SU-DHL-6 (cell line): ENCODE measurements around the gene MPC1L.

ENCODE experiments used
- H2AFZ ChIP-seq: fragments of 200-600 bp; sonication (generic); 2 replicates; pipeline ENCODE4 v1.6.1; 2014; ENCODE audit warnings: low read depth, mild to moderate bottlenecking, moderate library complexity, mixed read lengths, antibody characterized with exemption, low read length; ENCODE audit not compliant: severe bottlenecking
- H3F3A ChIP-seq: fragments of 200-600 bp; shearing (Covaris generic); 2 replicates; pipeline ENCODE4 v1.6.0; 2016; ENCODE audit warnings: antibody characterized with exemption, mild to moderate bottlenecking; ENCODE audit not compliant: insufficient read depth
- H3K27ac ChIP-seq: fragments of 200-600 bp; sonication (generic); 2 replicates; pipeline ENCODE4 v1.5.1; 2016; ENCODE audit warnings: low read depth, mild to moderate bottlenecking, low read length, moderate library complexity, mixed read lengths
- H3K27me3 ChIP-seq: fragments of 200-600 bp; sonication (generic), shearing (Covaris generic); 2 replicates; pipeline ENCODE4 v1.6.0; 2014; ENCODE audit warnings: mild to moderate bottlenecking, low read length
- H3K36me3 ChIP-seq: fragments of 200-600 bp; sonication (generic); 2 replicates; pipeline ENCODE4 v1.6.1; 2014; ENCODE audit warnings: mild to moderate bottlenecking, low read length, mixed read lengths
- H3K4me2 ChIP-seq: fragments of 300-600, 200-600 bp; shearing (Covaris generic), sonication (generic); 2 replicates; pipeline ENCODE4 v1.6.0; 2014; ENCODE audit warnings: low read length, low read depth, mild to moderate bottlenecking; ENCODE audit not compliant: poor library complexity, severe bottlenecking
- H3K4me3 ChIP-seq: fragments of 200-600 bp; sonication (generic); 2 replicates; pipeline ENCODE4 v1.5.1; 2014; ENCODE audit warnings: antibody characterized with exemption, low read length, mild to moderate bottlenecking, mixed read lengths; ENCODE audit not compliant: insufficient read depth, poor library complexity, severe bottlenecking
- H3K79me2 ChIP-seq: fragments of 200-600 bp; sonication (generic); 2 replicates; pipeline ENCODE4 v1.6.1; 2014; ENCODE audit warnings: mild to moderate bottlenecking, low read length, moderate library complexity; ENCODE audit not compliant: insufficient read depth
- H3K9ac ChIP-seq: fragments of 200-600 bp; sonication (generic); 2 replicates; pipeline ENCODE4 v1.7.0; 2014; ENCODE audit warnings: mild to moderate bottlenecking, low read length
- H3K9me2 ChIP-seq: fragments of 200-600 bp; sonication (generic); replicated peaks from 2 replicates; pipeline ENCODE4 v1.6.1; 2014; ENCODE audit warnings: low read length; ENCODE audit not compliant: insufficient read depth
- H3K9me3 ChIP-seq: fragments of 200-600 bp; sonication (generic); 2 replicates; pipeline ENCODE4 v1.6.1; 2014; ENCODE audit warnings: low read length, mixed read lengths; ENCODE audit not compliant: insufficient read depth
- H4K20me1 ChIP-seq: fragments of 200-600 bp; sonication (generic); 2 replicates; pipeline ENCODE4 v1.6.1; 2014; ENCODE audit warnings: low read depth, mild to moderate bottlenecking, antibody characterized with exemption, low read length, moderate library complexity, mixed read lengths
- CTCF ChIP-seq: fragments of 200-600 bp; sonication (generic); IDR thresholded peaks from one replicate; pipeline ENCODE4 v1.5.1; 2017; ENCODE audit warnings: antibody characterized with exemption, mild to moderate bottlenecking, low read length, moderate library complexity; ENCODE audit not compliant: insufficient read depth, poor library complexity, severe bottlenecking
- EZH2phosphoT487 ChIP-seq: fragments of 200-600 bp; sonication (generic), shearing (Covaris generic); conservative IDR thresholded peaks from 2 replicates; pipeline ENCODE4 v1.6.1; 2018; ENCODE audit warnings: mild to moderate bottlenecking, antibody characterized with exemption, low read length, moderate library complexity, mixed read lengths

The MPC1L gene

GRCh38 chrX:40671126-40671525, 47.9 kb downstream of the MPC1L start:
- Histone ChIP-seq H3K79me2 (no peaks in the 10 kb centered on the region), H3K4me2 (no peak overlapping the region), H4K20me1 (no peaks in the 10 kb centered on the region), H3K4me3 (no peak overlapping the region), H3K36me3 (no peaks in the 10 kb centered on the region; the same call in 1 of the 2 replicates), H3K9me2 (no peaks in the 10 kb centered on the region), H3K9me3 (no peaks in the 10 kb centered on the region), H2AFZ (no peak overlapping the region), H3F3A (no peaks in the 10 kb centered on the region), H3K27ac (no peak overlapping the region), H3K27me3 (no peaks in the 10 kb centered on the region), H3K9ac (no peak overlapping the region)
- TF ChIP-seq EZH2phosphoT487 (no peak), CTCF (no peak)
